HG03342 (cell line): ENCODE results near the gene ZNF135.

Experiments used
- ATAC-seq: cut with Tn5 transposase; IDR thresholded peaks from one replicate; pipeline ENCODE4 v1.9.1; 2021; ENCODE audit warnings: mild to moderate bottlenecking, moderate library complexity; ENCODE audit not compliant: unreplicated experiment

ZNF135 gene

DNA sequence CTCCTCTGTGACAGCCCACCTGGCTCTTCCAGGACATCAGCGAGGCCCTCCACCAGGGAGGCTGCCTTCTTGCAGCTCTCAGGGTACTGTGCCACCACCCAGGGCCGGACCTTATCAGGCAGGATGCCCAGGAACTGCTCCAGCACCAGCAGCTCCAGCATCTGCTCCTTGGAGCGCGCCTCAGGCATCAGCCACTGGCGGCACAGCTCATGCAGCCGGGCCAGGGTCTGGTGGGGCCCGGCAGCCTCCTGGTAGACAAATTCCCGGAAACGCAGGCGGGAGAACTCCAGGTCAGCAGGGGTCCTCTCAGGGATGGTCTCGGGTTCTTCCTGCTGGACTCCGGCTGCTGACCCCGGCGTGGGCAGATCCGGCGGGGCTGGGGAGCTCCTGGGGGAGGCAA is 30.8 kb downstream of the ZNF135 start:
- no peak for ATAC-seq

DNA sequence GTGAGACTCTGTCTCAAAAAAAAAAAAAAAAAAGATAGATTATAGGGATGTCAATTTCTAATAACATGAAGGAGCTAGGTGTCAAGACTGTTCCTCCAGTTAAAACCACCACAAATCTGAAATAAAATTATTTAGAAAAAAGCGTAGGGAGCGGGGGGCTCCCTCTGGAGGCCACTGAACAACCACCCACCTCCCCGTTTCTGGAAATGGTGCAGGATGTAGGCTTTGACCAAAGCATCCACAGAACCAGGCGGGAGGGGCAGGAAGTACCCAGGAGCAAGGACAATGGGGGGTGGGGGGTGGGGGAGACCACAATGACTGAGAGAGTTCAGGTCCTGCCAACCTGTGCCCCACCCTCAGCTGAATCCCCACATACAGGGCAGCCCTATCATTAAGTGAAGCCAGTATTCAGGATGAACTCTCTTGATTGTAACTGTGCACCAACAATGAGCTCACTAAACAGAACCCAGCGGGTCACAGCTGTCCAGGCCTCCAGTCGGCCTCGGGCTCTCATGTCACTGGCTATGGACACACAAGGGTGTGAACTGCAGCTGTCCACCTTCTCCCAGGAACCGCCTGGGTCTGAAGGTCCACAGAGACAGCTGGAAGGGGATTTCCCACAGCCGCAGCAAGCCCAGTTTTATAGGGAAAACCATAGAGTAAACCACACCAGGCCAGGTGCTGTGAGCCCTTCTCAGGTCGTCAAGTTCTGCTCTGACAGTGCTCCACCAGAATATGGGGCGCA is 32.3 kb downstream of the ZNF135 start:
- no peak for ATAC-seq

DNA sequence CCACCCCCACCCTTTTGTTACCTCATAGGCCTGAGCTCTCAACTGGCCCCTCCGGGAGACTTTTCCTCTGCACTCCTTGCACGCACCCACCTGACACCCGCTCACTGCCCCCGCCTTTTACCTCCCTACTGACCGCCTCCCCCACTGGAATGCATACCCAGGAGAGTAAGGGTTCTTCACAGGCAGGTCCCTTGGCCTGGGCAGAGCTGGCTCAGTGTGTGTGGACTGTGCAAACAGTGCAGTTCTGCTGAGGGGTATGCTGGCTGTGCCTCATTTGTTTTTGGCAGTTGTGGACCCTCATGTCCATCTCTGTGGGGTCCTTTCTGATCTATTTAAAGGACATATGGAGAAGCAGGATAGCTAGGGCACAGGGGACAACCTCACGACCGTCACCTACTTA is 34.0 kb downstream of the ZNF135 start:
- no peak for ATAC-seq

DNA sequence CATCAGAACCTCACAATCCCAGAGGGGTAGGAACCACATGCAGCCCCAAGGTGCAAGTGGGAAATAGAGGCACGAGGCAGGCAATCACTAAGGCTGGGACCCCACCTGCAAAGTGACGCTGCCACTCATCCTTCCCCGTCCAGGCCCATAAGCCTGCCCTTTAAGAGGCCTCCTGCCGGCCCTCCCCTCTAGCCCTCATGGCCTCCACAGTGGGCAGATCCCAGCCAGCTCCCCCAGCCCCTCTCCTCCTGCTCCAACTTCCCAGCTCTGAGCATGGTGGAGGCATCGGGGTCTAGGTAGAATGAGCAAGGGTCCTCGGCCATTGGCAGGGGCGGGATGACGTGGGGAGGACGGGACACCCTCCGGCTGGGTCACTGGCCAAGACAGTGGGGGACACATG is 36.2 kb downstream of the ZNF135 start:
- ATAC-seq: no peak

DNA sequence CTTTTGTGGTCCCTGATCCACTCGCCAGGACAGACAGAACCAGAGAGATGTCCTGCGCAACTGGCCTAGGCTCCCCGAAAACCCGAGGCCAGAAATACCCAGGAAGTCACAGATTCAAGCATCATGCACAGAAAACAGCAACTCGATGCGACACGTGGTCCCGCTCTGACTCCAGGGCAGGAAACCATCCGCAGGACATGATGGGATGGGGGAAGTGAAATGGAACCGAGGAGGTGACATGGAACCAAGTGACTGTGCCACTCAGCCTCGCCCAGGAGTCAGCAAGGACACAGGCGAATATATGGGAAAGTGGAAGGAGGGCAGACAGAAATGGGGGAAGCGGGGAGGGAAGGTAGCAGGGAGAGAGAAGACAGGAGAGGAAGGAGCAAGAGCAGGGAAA is 37.8 kb downstream of the ZNF135 start:
- ATAC-seq: no peak

DNA sequence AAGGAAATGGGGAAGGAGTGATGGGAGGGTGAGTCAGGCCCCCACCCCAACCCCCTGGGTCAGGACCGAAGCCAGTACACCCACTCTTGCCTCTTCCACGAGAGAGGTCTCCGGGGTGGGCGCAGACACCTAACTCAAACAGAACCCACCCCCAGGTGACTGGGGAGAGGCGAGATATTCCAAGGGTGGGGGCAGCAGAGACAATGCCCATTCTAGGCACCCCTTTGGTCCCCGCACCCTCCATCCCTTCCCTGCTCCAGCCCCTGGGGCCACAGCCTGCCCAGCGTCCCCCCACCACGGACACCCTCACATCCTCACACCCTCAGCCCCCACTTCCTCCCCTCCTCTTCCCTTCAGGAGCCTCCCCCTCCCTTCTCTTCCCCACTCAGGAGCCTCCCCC is 38.3 kb downstream of the ZNF135 start:
- ATAC-seq: no peak

DNA sequence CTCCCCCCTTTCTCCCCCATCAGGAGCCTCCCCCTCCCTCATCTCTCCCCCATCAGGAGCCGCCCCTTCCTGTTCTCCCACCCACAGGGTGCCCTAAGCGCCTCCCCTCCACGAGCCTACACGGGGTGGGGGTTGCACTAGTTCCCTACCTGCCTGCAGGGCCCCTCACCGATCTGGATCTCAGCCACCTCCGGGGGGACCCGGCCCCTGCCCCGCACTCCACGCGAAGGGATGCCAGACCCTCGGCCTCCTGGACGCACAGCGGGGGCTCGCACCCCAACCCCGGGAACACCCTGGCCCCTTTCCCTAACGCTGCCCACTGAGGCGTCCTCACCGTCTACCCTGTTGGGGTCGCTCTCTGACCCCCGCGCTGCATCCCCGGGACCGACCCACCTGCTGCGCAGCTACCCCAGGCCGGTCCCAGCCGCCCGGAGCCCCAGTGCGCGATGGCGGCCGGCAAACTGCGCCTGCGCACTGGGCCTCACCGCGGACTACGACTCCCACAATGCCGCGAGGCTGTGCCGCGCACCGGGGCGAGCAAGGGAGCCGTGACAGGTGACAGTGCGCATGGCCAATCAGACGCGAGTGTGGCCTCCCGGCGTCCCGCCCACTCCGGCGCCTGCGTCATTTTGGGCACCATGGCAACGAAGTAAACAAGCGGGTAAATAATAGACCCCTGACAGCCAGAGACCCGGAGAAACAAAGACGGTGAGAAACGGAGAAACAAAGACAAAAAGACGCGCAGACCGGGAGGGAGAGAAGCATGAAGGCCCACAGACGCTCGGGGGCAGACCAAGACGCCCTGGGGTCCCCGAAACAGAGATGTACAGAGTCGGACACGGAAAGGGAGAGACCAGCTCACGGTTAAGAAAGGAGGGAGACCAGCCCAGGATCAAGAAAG is 38.9 kb downstream of the ZNF135 start, which contains the start of gene ZSCAN18:
Gene ZSCAN18, minus strand, starts transcription at position 451 of the 901 bp plus-strand sequence. CDS start 7,964 bp downstream, outside the sequence.
- peak; percentile 49 for ATAC-seq

DNA sequence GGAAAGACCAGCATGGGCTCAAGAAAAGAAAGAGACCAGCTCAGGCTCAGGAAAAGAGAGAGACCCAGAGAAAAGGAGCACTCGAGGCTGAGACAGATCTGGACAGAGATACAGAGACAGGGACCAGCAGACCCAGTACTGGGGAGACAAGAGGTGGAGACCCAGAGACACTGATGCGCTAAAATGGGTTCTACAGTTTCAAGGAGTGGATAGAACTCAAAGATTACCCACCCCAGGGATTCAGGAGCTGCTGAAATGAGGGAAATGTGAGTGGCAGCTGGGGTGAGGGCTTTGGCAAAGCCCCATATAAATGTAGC is 39.6 kb downstream of the ZNF135 start:
- no peak for ATAC-seq

DNA sequence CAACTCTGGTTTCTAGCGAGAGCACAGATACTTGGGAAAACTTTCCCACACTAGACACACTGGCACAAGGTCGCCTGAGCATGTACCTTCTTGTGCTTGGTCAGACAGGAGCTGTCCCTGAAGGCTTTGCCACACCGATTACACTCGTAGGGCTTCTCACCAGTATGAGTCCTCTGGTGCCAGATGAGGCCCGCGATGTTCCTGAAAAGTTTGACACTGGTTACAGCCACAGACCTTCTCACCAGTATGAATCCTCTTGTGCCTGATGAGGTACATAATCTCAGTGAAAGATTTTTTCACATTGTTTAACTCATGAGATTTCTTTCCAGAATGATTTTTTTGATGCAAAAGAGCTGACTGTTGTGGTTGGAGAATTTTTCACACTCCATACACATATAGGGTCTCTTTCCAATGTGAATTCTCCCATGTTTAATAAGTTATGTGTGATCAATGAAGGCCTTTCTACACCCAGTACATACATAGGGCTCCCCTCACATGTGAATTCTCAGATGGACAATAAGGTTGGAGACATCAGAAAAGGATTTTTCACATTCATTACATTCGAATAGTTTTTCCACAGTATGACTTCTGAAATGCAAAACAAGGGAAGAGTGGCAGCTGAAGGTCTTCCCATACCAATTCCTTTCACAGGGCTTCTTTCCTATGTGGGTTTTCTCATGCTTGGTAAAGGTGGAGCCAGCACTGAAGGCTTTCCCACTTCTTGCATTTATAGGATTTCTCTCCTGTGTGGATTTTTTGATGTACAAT is 48.9 kb downstream of the ZNF135 start:
- ATAC-seq: no peak

DNA sequence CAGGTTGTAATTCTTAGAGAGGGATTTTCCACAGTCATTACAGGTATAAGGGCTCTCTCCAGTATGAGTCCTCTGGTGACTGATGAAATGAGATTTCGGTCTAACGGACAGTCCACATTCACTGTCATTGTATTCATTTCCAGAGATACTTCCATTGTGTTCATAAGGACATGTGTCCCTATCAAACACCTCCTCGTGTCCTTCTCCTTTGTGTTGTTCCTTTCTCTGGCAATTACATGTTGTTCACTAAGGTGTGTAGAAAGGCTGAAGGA is 49.4 kb downstream of the ZNF135 start:
- ATAC-seq: no peak

DNA sequence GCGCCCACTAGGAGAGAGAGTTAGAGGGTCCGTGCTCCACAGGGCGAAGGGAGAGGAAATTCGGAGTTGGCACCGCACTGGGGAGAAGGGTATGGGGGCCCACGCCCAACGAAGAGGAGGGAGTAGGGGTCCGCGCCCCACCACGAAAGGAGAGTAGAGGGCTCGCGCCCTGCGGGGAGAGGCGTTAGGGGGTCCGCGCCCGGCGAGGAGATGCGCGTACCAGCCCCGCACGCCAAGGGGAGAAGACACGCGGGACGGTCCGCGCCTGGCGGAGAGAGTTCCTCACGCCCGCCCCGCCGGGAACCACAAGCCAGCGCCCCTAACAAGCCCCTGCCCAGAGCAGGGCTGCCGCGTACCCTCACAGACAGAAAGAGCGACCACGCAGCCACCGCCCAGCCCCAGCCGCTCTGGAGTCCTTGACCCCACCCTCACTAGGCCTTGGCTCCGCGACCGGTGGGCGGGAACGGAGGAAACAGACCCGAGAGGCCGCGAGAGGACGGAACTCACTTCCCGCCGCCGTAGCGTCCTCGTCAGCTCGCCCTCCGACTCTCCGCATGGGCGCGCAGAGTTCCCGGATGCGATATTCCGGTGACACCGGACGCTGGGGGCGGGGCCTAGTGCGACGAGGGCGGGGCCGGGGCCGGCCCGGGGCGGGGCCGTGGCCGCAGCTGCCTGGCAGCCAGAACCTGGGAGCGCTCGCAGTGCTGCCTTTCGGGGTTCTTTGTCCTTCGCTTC is 58.9 kb downstream of the ZNF135 start:
- no peak for ATAC-seq

DNA sequence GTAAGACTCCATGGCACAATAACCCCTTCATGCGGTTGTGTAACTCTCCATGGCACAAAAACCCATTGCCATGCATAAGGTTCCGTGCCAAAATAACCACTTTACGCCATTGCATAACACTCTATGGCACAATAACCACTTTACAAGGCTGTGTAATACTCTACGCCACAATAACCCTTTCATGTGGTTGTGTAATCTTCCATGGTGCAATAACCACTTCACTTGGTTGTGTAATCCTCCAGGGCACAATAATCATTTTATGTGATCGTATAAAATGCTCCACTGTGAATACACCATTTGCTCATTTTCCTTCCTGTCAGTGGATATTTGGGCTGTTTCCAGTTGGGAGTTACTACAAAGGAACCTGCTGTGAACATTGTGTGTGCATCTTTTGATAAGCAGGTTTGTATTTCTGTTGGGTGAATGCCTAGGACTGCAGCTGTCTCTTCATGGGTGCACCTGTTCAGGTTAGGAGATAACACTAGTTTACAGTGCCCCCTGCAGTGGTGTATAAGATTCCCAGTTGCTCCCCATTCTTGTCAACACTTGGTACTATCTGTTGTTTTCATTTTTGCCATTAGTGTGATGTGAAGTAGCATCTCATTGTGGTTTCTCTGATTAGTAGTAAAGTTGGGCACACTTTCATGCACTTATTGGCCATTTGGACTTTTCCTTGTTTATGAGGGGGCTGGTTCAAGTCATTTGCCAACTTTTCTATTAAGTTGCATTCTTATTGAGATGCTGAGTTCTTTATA is 60.1 kb downstream of the ZNF135 start:
- ATAC-seq: no peak
